Gastrocnemius medialis (tissue), 4 donors: ENCODE measurements around the gene GPRC5B. TPM values are rescaled to one million over a fixed set of nuclear protein-coding genes. Genes with fewer than 3 reads are reported as not detected.

Experiments used
- ATAC-seq, 2 donors: fragments of 150-250 bp; one replicate each; pipeline ENCODE4 v1.9.1; 2016
- DNase-seq, 2 donors: peaks; one replicate each; pipeline ENCODE4 v3.0.0-alpha.2; 2019
- H3K27ac ChIP-seq, 4 donors: fragments of 200-600 bp; sonication (generic); 1 replicate in 1 of 4; 2 replicates in 3 of 4; pipeline ENCODE4 v1.5.1; 2016 to 2018; ENCODE audit warnings: mild to moderate bottlenecking in 2 of 4, moderate library complexity in 1 of 4
- H3K27me3 ChIP-seq, 3 donors: fragments of 200-600 bp; sonication (generic) in 2 of 3; 1 replicate in 1 of 3; 2 replicates in 2 of 3; pipeline versions ENCODE4 v1.5.1 to v1.6.0; 2016 to 2019; ENCODE audit warnings: mild to moderate bottlenecking in 1 of 3, moderate library complexity in 1 of 3
- H3K36me3 ChIP-seq, 2 donors: fragments of 200-600 bp; sonication (generic) in 1 of 2; one replicate each; pipeline ENCODE4 v1.5.1; 2017 to 2018
- H3K4me1 ChIP-seq, 2 donors: fragments of 200-600 bp; sonication (generic) in 1 of 2; one replicate each; pipeline ENCODE4 v1.5.1; 2016 to 2017; ENCODE audit warnings: mild to moderate bottlenecking in 2 of 2
- H3K4me3 ChIP-seq, 4 donors: fragments of 200-600 bp; sonication (generic) in 3 of 4; 1 replicate in 1 of 4; 2 replicates in 3 of 4; pipeline ENCODE4 v1.5.1; 2016 to 2019; ENCODE audit warnings: mild to moderate bottlenecking in 2 of 4
- H3K9me3 ChIP-seq, 3 donors: fragments of 200-600 bp; sonication (generic) in 2 of 3; 1 replicate in 1 of 3; 2 replicates in 2 of 3; pipeline ENCODE4 v1.5.1; 2016 to 2019
- CTCF ChIP-seq, 5 experiments: fragments of 450-650 bp in 3 of 5; fragments of 200-600 bp in 2 of 5; sonication (generic) in 2 of 5; IDR thresholded peaks in 4 of 5; conservative IDR thresholded peaks in 1 of 5; 1 replicate in 4 of 5; 2 replicates in 1 of 5; pipeline ENCODE4 v1.5.1; 2016 to 2019; ENCODE audit warnings: antibody characterized with exemption in 5 of 5, mild to moderate bottlenecking in 3 of 5, moderate library complexity in 3 of 5
- POLR2A ChIP-seq, 2 donors: fragments of 450-650 bp; IDR thresholded peaks; one replicate each; pipeline ENCODE4 v1.6.1; 2017; ENCODE audit warnings: antibody characterized with exemption in 2 of 2, mild to moderate bottlenecking in 2 of 2, moderate library complexity in 2 of 2
- in situ Hi-C, 4 donors: fragments of 200-750 bp; cut with MboI; loops; one replicate each; pipeline versions ENCODE4 v1.15.0 to v1.8.0; 2017; ENCODE audit warnings: low sequenced_read_pairs in 4 of 4
- intact Hi-C: fragments of 100-400 bp; cut with DNase I; formaldehyde crosslinking; loops from one replicate; pipeline ENCODE4 v1.15.1; 2023; ENCODE audit warnings: low total_unique reads
- total RNA-seq, 4 donors: library from RNA; depleted of rRNA; stranded (reverse); fragments of >200 nt; gene quantifications; one replicate each; pipeline versions ENCODE4 v1.1.0 to v1.2.3, GENCODE V29; 2016

GPRC5B gene
- total RNA-seq, 4 donors from 2014 or later = 41.9 to 89.2 (median 71.3) TPM

DNA sequence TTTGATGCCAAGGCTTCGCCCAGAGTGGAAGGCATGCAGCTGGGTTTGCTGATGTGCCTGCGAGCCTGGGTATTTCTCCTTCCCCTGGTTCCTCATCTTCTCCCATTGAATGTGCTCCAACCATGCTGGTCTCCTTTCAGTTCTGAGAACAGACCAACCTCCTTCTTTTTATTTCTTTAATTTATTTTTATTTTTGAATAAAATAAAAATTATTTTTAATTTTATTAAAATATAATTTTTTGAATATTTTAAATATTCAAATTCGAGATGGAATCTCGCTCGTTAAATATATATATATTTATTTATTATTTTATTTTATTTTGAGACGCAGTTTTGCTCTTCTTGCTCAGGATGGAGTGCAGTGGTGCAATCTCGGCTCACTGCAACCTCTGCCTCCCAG lies 30.2 kb upstream of the GPRC5B start:
- Histone ChIP-seq H3K36me3 (no peaks in the 10 kb centered on the region), H3K4me3 (no peak overlapping the region), H3K27me3 (no peaks in the 10 kb centered on the region), H3K9me3 (peaks cover 0 to 1% (median 0%) of the 10 kb centered on the region in 3 donors), H3K4me1 (no peaks in the 10 kb centered on the region), H3K27ac (no peak overlapping the region)
- ATAC-seq = no peak
- no peak for DNase-seq
- in situ Hi-C loops = loop anchor here (5.0 to 25.0 kb wide), 2 partner anchors 467 to 472 kb away; no protein-coding TSS in a partner anchor
- intact Hi-C loops = no loop called here
- TF ChIP-seq POLR2A (IDR thresholded peaks at IDR 0.05) = no peak
- TF ChIP-seq CTCF (IDR thresholded peaks at IDR 0.05 in 4 of 5, conservative IDR thresholded peaks at IDR 0.05 in 1 of 5) = no peak

DNA sequence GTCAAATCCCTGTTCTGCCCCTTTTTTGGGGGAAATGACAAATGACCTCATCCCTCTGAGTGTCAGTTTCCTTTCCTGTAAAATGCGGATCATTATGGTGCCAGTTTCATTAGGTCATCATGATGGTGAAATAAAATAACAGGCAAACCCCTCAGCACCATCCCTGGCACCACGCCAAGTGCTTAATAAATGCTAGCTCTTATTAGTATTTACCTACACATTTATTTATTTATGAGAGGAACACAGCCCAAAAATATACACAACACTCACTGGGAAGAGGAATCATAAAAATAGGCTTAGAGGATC lies 28.6 kb upstream of the GPRC5B start:
- Histone ChIP-seq H3K27ac (no peak overlapping the region), H3K4me1 (no peaks in the 10 kb centered on the region), H3K36me3 (no peaks in the 10 kb centered on the region), H3K9me3 (no peaks in the 10 kb centered on the region), H3K27me3 (peaks cover 0 to 2% (median 0%) of the 10 kb centered on the region in 3 donors), H3K4me3 (no peak overlapping the region)
- in situ Hi-C loops = loop anchor here (5.0 to 25.0 kb wide), 2 partner anchors 469 to 474 kb away; no protein-coding TSS in a partner anchor
- intact Hi-C loops = no loop called here
- DNase-seq (no peak), ATAC-seq (no peak)
- no peak for TF ChIP-seq POLR2A (IDR thresholded peaks at IDR 0.05)
- TF ChIP-seq CTCF (IDR thresholded peaks at IDR 0.05 in 4 of 5, conservative IDR thresholded peaks at IDR 0.05 in 1 of 5) = no peak

DNA sequence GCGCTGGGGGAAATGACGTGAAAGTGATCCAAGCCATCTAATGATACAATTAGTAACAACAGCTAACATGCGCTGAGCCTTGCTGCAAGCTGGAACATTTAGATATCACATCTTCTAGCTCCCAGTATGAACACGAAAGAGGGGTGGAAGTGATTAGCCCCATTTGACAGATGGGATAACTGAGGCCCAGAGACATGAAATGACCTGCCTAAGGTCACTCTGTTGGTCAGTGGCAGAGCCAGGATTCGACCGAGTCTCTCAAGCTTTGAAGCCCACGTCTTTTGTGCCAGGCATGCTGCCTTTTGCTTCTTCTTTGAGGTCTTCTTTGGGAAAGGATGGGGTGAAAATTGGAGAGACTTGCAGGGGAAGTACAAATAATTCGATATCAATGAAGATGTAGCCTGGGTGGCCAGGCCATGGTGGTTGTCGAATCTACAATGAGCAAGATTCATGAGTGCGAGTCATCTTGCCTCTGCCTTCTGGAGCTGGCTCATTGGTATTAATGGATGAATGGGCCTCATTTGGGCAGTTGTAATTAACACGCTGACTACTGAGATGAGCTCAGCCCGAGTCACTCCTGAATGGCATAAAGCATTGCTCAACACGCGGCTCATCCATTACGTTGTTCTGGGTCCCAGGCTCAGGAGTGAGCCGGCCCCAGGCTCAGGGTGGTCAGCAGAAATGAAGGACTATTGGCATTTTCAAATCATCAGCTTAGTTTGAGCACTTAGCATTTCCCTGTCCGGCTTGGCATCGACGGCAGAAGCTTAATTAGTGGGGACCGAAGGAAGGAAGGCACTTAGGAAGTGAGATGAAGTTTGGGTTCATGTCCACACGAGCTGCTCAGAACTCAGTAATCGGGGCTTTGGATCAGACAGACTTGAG lies 28.0 kb upstream of the GPRC5B start:
- Histone ChIP-seq H3K27me3 (peaks cover 0 to 2% (median 0%) of the 10 kb centered on the region in 3 donors), H3K4me3 (no peak overlapping the region), H3K4me1 (no peaks in the 10 kb centered on the region), H3K9me3 (no peaks in the 10 kb centered on the region), H3K36me3 (no peaks in the 10 kb centered on the region), H3K27ac (no peak overlapping the region)
- DNase-seq (no peak), ATAC-seq (no peak)
- TF ChIP-seq CTCF (IDR thresholded peaks at IDR 0.05 in 4 of 5, conservative IDR thresholded peaks at IDR 0.05 in 1 of 5) (no peak), POLR2A (IDR thresholded peaks at IDR 0.05) (no peak)
- intact Hi-C loops = no loop called here
- in situ Hi-C loops = loop anchor here (5.0 to 25.0 kb wide), 2 partner anchors 470 to 475 kb away; no protein-coding TSS in a partner anchor

- in situ Hi-C loops = loop anchor here (5.0 to 25.0 kb wide), 2 partner anchors 470 to 475 kb away; no protein-coding TSS in a partner anchor
- Histone ChIP-seq H3K9me3 (no peaks in the 10 kb centered on the region), H3K27ac (no peak overlapping the region), H3K4me1 (no peaks in the 10 kb centered on the region), H3K4me3 (no peak overlapping the region), H3K27me3 (peaks cover 0 to 2% (median 0%) of the 10 kb centered on the region in 3 donors), H3K36me3 (no peaks in the 10 kb centered on the region)
- intact Hi-C loops = no loop called here
- DNase-seq = no peak
- no peak for ATAC-seq
- no peak for TF ChIP-seq POLR2A (IDR thresholded peaks at IDR 0.05)
- TF ChIP-seq CTCF (IDR thresholded peaks at IDR 0.05 in 4 of 5, conservative IDR thresholded peaks at IDR 0.05 in 1 of 5) = no peak
Measured at GRCh38 chr16:19911747-19912454, 27.3 kb upstream of the GPRC5B start.
